IMR-90 (cell line): ENCODE results near the gene EPHB6. TPM values are rescaled to one million over a fixed set of nuclear protein-coding genes. Genes with fewer than 3 reads are reported as not detected.

Experiments
- ATAC-seq: fragments of 200-7000 bp; cut with Tn5 transposase; 2 replicates; pipeline ENCODE4 v1.9.1; 2020; ENCODE audit warnings: low read depth, mild to moderate bottlenecking, moderate library complexity
- BruUV-seq: library from RNA; stranded (reverse); fragments of 400-500 nt; replicated peaks from 2 replicates; lab custom pipeline; 2021; lab: Mats Ljungman, UMichigan
- CTCF ChIA-PET: fragments of 300-600 bp; formaldehyde crosslinking; extraction: SDS; loops from one replicate; lab custom pipeline; 2021; ENCODE audit warnings: antibody characterized with exemption; lab: Yijun Ruan, JAX
- POLR2A ChIA-PET: fragments of 300-600 bp; sonication (Branson Sonifier 250); formaldehyde crosslinking; loops from one replicate; lab custom pipeline; 2022; ENCODE audit warnings: antibody characterized with exemption; ENCODE audit not compliant: unreplicated experiment; lab: Charles Lee
- DNase-seq: peaks from one replicate; pipeline ENCODE4 v3.0.0; 2013
- H2AFZ ChIP-seq: replicated peaks from 2 replicates; pipeline ENCODE3; 2013; ENCODE audit warnings: low read length, mild to moderate bottlenecking; ENCODE audit not compliant: poor library complexity
- H2AK5ac ChIP-seq: 2 replicates; pipeline ENCODE4 v1.6.1; 2013; ENCODE audit warnings: low read depth, low read length, inconsistent platforms
- H2AK9ac ChIP-seq: replicated peaks from 2 replicates; pipeline ENCODE3; 2013; ENCODE audit warnings: mild to moderate bottlenecking, low read depth, low read length, moderate library complexity; ENCODE audit not compliant: poor library complexity
- H2BK120ac ChIP-seq: 2 replicates; pipeline ENCODE4 v1.6.1; 2013; ENCODE audit warnings: low read depth, low read length, inconsistent platforms
- H2BK15ac ChIP-seq: 3 replicates; pipeline ENCODE4 v1.6.1; 2013; ENCODE audit warnings: low read depth, low read length, inconsistent platforms
- H2BK20ac ChIP-seq: 2 replicates; pipeline ENCODE4 v1.6.1; 2013; ENCODE audit warnings: low read depth, mild to moderate bottlenecking, inconsistent platforms, low read length, moderate library complexity
- H2BK5ac ChIP-seq: 2 replicates; pipeline ENCODE4 v1.6.1; 2013; ENCODE audit warnings: mild to moderate bottlenecking, low read depth, low read length, inconsistent platforms; ENCODE audit not compliant: poor library complexity, severe bottlenecking
- H3K14ac ChIP-seq: replicated peaks from 2 replicates; pipeline ENCODE4 v1.6.1; 2013; ENCODE audit warnings: low read depth, low read length, inconsistent platforms
- H3K18ac ChIP-seq: 2 replicates; pipeline ENCODE4 v1.6.1; 2013; ENCODE audit warnings: low read depth, low read length, control low read depth
- H3K23ac ChIP-seq: 2 replicates; pipeline ENCODE4 v1.6.1; 2013; ENCODE audit warnings: low read depth, low read length, inconsistent platforms
- H3K27ac ChIP-seq: 2 replicates; pipeline ENCODE4 v1.5.1; 2013; ENCODE audit warnings: mild to moderate bottlenecking, control low read depth, low read length; ENCODE audit not compliant: insufficient read depth
- H3K27me3 ChIP-seq: 2 replicates; pipeline ENCODE4 v1.6.1; 2013; ENCODE audit warnings: low read length; ENCODE audit not compliant: control insufficient read depth, insufficient read depth
- H3K36me3 ChIP-seq: 2 replicates; pipeline ENCODE4 v1.6.1; 2013; ENCODE audit warnings: low read length, mixed read lengths; ENCODE audit not compliant: control insufficient read depth, insufficient read depth
- H3K4ac ChIP-seq: 2 replicates; pipeline ENCODE4 v1.6.1; 2013; ENCODE audit warnings: low read depth, low read length, inconsistent platforms
- H3K4me1 ChIP-seq: 2 replicates; pipeline ENCODE4 v1.6.1; 2013; ENCODE audit warnings: low read length, mixed read lengths; ENCODE audit not compliant: control insufficient read depth, insufficient read depth
- H3K4me2 ChIP-seq: 2 replicates; pipeline ENCODE4 v1.6.1; 2013; ENCODE audit warnings: low read depth, mild to moderate bottlenecking, control low read depth, low read length, moderate library complexity
- H3K4me3 ChIP-seq: 2 replicates; pipeline ENCODE4 v1.5.1; 2013; ENCODE audit warnings: low read depth, mild to moderate bottlenecking, control low read depth, low read length, moderate library complexity; ENCODE audit not compliant: insufficient read depth
- H3K56ac ChIP-seq: 2 replicates; pipeline ENCODE4 v1.6.1; 2013; ENCODE audit warnings: low read length, inconsistent platforms; ENCODE audit not compliant: insufficient read depth; ENCODE audit errors: extremely low read depth
- H3K79me1 ChIP-seq, 2 experiments: 2 replicates each; pipeline ENCODE4 v1.6.1; 2013; ENCODE audit warnings: low read length in 2 of 2, inconsistent platforms in 1 of 2, low read depth in 1 of 2
- H3K9ac ChIP-seq: 2 replicates; pipeline ENCODE4 v1.6.1; 2013; ENCODE audit warnings: low read depth, low read length, control low read depth
- H3K9me1 ChIP-seq: 2 replicates; pipeline ENCODE4 v1.6.1; 2013; ENCODE audit warnings: low read length, inconsistent platforms; ENCODE audit not compliant: insufficient read depth
- H3K9me3 ChIP-seq: 2 replicates; pipeline ENCODE4 v1.6.1; 2013; ENCODE audit warnings: low read length; ENCODE audit not compliant: control insufficient read depth, insufficient read depth
- H4K20me1 ChIP-seq: 2 replicates; pipeline ENCODE4 v1.6.1; 2013; ENCODE audit warnings: low read length, inconsistent platforms; ENCODE audit not compliant: insufficient read depth
- H4K5ac ChIP-seq: 2 replicates; pipeline ENCODE4 v1.6.1; 2013; ENCODE audit warnings: mild to moderate bottlenecking, low read depth, low read length, control low read depth
- H4K8ac ChIP-seq, 2 experiments: 2 replicates each; pipeline ENCODE4 v1.6.1; 2013; ENCODE audit warnings: low read depth in 2 of 2, low read length in 2 of 2, control low read depth in 1 of 2, inconsistent platforms in 1 of 2
- H4K91ac ChIP-seq: 2 replicates; pipeline ENCODE4 v1.6.1; 2013; ENCODE audit warnings: low read depth, low read length, inconsistent platforms; ENCODE audit not compliant: insufficient read depth
- ELK1 ChIP-seq: fragments of 150-350 bp; IDR thresholded peaks from 2 replicates; pipeline ENCODE4 v1.6.1; 2016; ENCODE audit warnings: low read depth, mild to moderate bottlenecking, low read length, moderate library complexity, borderline replicate concordance
- FOS ChIP-seq: fragments of 150-350 bp; IDR thresholded peaks from 2 replicates; pipeline ENCODE4 v1.6.1; 2016; ENCODE audit warnings: low read depth, low read length
- MAFK ChIP-seq: IDR thresholded peaks from 2 replicates; pipeline ENCODE4 v1.6.1; 2012; ENCODE audit warnings: low read depth, low read length, improper control_type of control experiment
- RAD21 ChIP-seq: IDR thresholded peaks from 2 replicates; pipeline ENCODE4 v1.6.1; 2012; ENCODE audit warnings: low read length, improper control_type of control experiment
- WGBS, 2 experiments: methylation state at CpG; one replicate each; pipeline versions ENCODE4 v1.1.5 to v1.1.7; 2013; ENCODE audit warnings: missing lambda C conversion rate in 2 of 2; ENCODE audit not compliant: insufficient read length in 1 of 2; ENCODE audit errors: extremely low coverage in 2 of 2; 5-methylcytosine and 5-hydroxymethylcytosine counted together
- dilution Hi-C: fragments of 300-500 bp; cut with HindIII; formaldehyde crosslinking; loops from one replicate; pipeline ENCODE4 v1.14.3; 2018; ENCODE audit warnings: low sequenced_read_pairs; ENCODE audit not compliant: unreplicated experiment
- in situ Hi-C: fragments of 300-500 bp; cut with MboI; formaldehyde crosslinking; loops from 3 replicates; pipeline ENCODE4 v1.14.3; 2019; ENCODE audit warnings: low sequenced_read_pairs, inconsistent platforms, mixed read lengths
- intact Hi-C: fragments of 100-400 bp; cut with micrococcal nuclease; formaldehyde crosslinking; loops from 2 replicates; pipeline ENCODE4 v1.10.0; 2022
- polyA plus RNA-seq, 3 experiments: library from polyadenylated mRNA; depleted of rRNA; stranded (reverse); fragments of >200 nt; gene quantifications; 2 replicates each; pipeline ENCODE4 v1.2.3, GENCODE V29; 2012; ENCODE audit warnings: low replicate concordance in 1 of 3
- total RNA-seq: library from RNA; depleted of rRNA; stranded (reverse); fragments of >200 nt; gene quantifications from 2 replicates; pipeline ENCODE4 v1.2.3, GENCODE V29; 2012

Gene EPHB6
- total and polyA plus RNA-seq, 2 of the 4 experiments (the other 2 are of a cell fraction) = under 0.01 to 0.60 TPM

- BruUV-seq = no TSS peak
- no peak overlapping the region for H3K9ac ChIP-seq
- POLR2A ChIA-PET = no interaction called here
- no peak overlapping the region for H3K4me2 ChIP-seq
- no peak overlapping the region for H3K14ac ChIP-seq
- H2AFZ ChIP-seq = no peak overlapping the region
- H3K79me1 ChIP-seq = no peaks in the 10 kb centered on the region
- no peak overlapping the region for H4K5ac ChIP-seq
- no peak overlapping the region for H2BK120ac ChIP-seq
- H3K18ac ChIP-seq = no peak overlapping the region
- H3K4me1 ChIP-seq = no peaks in the 10 kb centered on the region
- H2AK5ac ChIP-seq = no peak overlapping the region
- no peak overlapping the region for H2BK15ac ChIP-seq
- CTCF ChIA-PET = interaction anchor here (1.1 kb wide), 1 partner anchor 463 kb away, joined by 3 read pairs; no protein-coding TSS in a partner anchor
- no peak overlapping the region for H4K91ac ChIP-seq
- H2BK5ac ChIP-seq = no peak overlapping the region
- ATAC-seq = no peak
- no peak overlapping the region for H3K27ac ChIP-seq
- H3K23ac ChIP-seq = no peak overlapping the region
- DNase-seq = no peak
- H3K4me3 ChIP-seq = no peak overlapping the region
- H4K20me1 ChIP-seq = no peaks in the 10 kb centered on the region
- H3K56ac ChIP-seq = no peak overlapping the region
- H3K27me3 ChIP-seq = peaks cover 4% of the 10 kb centered on the region
- no peak overlapping the region for H3K4ac ChIP-seq
- no peaks in the 10 kb centered on the region for H3K9me1 ChIP-seq
- no peak overlapping the region for H4K8ac ChIP-seq
- intact Hi-C loops = no loop called here
- no peak overlapping the region for H2BK20ac ChIP-seq
- no peak overlapping the region for H2AK9ac ChIP-seq
- in situ Hi-C loops = no loop called here
- TF ChIP-seq MAFK (no peak), FOS (no peak), ELK1 (no peak), RAD21 (no peak)
- dilution Hi-C loops = no loop called here
- H3K36me3 ChIP-seq = no peaks in the 10 kb centered on the region
- H3K9me3 ChIP-seq = no peaks in the 10 kb centered on the region
- WGBS, 2 experiments = no CpG with 5 or more reads among the region's 2 CpGs
These were observed 37.4 kb upstream of the EPHB6 start for GRCh38 chr7:142817506-142817905.
